Left ventricle myocardium superior (tissue), 1 donor: Measurements from ENCODE around the gene NRIP1. TPM values are rescaled to one million over a fixed set of nuclear protein-coding genes. Genes with fewer than 3 reads are reported as not detected.

Source experiments
- ATAC-seq: fragments of 200-7000 bp; cut with Tn5 transposase; one replicate; pipeline ENCODE4 v1.9.1; 2020; ENCODE audit warnings: mild to moderate bottlenecking, moderate library complexity
- DNase-seq: peaks from one replicate; pipeline ENCODE4 v3.0.0-alpha.2; 2020
- intact Hi-C: fragments of 100-400 bp; cut with micrococcal nuclease; formaldehyde crosslinking; loops from one replicate; pipeline ENCODE4 v1.11.0; 2022
- total RNA-seq: library from RNA; stranded (reverse); fragmentation: NEBNext Ultra II Directional; extraction: Animal tissue kit (Norgen Biotek cat#: 25700); gene quantifications from one replicate; pipeline ENCODE4 v1.2.1, GENCODE V29; 2021
- donor health status: DM: no; HTN: yes; CAD: no; lungs with severe emphysema.

Gene NRIP1
- total RNA-seq, 1 donor from 2014 or later, result 18.1 TPM

- DNase-seq (no peak), ATAC-seq (no peak)
- intact Hi-C loops, result no loop called here
Observed at GRCh38 chr21:14995226-14995625, 69.6 kb downstream of the NRIP1 start.

DNA sequence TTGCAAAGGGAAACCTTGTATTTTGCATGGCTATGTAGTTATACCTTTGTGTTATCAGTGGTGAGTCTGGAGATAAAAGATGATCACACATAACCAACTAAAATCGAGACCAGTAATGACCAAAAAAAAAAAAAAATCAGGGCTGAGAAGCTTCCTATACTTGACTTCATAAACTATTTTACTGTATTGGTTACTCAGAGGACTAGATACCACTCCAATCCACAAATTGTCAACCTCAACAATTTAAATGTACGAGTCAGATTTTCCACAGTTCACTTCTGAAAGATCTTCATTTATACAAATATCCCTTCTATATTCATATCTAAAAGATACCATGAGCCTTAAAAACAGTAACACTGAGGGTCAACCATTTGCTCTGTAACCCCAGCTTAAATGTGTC is 71.7 kb downstream of the NRIP1 start:
- ATAC-seq (no peak), DNase-seq (no peak)
- intact Hi-C loops, result no loop called here

- intact Hi-C loops, result no loop called here
- DNase-seq, result no peak
- ATAC-seq, result no peak
Observed at GRCh38 chr21:14991957-14992356, 72.8 kb downstream of the NRIP1 start.

DNA sequence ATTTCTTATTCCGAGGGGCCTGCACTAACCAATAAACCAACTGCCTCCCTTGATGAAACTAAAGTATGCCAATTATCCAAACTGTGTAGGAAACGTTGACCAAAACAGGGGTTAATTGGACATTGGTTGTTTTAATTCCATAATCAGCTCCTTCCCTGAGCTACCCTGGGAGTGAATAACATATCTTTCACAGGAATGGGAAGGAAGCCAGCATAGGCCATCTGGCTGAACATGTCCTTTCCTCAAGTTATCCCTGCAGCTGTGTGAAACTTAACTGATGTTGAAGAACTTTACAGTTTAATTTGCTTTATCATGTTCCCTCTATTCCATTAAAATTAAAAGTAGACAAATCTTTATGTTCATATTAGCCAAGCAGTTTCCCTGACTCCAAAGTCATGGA is 75.4 kb downstream of the NRIP1 start:
- ATAC-seq (peak; percentile 93), DNase-seq (no peak)
- intact Hi-C loops, result no loop called here

DNA sequence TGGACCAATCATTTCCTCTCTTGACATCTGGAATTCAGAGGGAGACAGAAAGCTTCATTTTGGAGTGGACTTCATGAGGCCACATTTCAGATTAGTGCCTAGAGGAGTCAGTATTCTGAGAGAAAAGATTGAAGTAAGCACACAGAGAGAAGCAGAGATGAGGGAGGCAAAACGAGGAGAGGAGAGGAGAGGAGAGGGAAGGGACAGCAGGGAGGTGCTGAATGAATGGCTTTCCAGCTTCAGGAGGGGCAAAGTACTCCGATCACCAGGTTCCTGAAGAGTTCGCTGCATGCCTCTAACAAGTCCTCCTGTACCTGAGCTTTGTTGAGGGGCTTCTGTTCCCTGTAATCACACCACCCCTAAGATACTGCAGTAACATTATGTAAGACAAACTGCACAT is 76.0 kb downstream of the NRIP1 start:
- DNase-seq (no peak), ATAC-seq (peak; percentile 39)
- intact Hi-C loops, result no loop called here

DNA sequence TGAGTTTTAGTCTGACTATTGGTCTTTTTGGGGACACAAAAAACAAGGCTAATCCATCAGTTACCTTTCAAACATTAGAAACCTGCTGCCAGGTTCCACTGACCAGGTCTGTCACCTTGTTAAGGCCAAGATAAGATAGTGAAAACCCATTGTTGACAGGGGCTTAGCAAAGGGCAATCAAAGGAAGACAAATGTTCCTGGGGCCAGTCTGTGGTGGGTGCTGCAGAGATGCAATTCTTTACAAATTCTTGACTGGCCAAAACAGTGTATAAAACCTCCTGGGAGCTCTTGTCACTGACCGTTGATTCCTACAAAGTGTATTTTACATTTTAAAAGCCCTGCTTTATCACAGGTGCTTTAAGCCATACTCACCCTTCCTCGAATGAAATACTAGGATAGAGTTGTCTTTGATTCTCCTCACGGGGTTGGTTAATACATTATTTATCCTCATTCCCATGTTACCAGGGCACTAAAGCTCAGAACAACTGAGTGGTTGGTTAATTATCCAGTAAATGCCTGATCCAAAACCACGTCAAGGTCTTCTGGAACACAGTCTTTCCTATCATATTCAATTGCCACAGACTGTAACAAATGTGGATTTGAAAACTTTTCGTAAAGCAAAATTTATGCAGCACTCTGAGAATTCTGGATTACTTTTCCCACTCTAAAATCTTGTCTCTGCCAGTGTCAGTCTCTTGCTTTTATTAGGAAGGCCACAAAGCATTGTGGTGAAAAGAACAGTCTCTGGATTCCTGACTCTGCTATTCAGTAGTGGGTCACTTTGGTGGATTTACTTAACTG is 77.2 kb downstream of the NRIP1 start:
- ATAC-seq (no peak), DNase-seq (no peak)
- intact Hi-C loops, result no loop called here

DNA sequence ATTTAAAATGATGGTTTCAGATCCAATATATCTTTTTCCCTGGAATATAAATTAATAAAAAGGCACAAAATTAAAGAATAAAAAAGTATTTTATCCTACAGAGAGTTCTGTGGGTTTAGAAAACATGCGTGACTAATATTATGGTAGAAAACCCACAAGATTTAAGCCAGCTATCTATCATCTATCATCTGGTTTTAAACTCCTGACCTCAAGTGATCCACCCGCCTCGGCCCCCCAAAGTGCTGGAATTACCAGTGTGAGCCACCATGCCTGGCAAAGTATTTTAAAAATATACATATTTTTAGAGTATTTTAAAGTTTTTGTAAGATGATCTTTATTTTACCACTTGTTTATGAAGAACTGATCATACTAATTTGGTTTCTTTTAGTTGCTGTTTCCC is 79.5 kb downstream of the NRIP1 start:
- DNase-seq (no peak), ATAC-seq (no peak)
- intact Hi-C loops, result no loop called here

- intact Hi-C loops, result no loop called here
- ATAC-seq (no peak), DNase-seq (no peak)
Observed at GRCh38 chr21:14982336-14982735, 82.5 kb downstream of the NRIP1 start.

DNA sequence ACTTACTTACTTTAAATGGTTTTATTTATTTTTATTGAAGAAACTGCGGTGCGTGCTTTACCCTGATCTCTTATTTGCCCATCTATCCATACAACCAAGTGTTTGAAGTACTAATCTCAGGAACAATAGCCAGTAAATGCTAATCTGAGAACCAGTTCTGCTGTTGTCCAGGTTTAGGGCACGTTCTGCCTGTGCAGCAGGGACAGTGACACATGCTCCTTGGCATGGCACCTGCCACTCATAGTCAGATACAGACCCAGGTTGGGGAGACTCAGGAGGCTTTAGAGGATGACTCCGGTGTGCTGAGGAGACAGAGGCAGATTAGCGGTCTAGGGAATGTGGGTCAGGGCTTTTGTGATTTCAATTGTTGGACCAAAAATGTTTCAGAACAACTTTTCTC is 83.6 kb downstream of the NRIP1 start:
- intact Hi-C loops, result no loop called here
- DNase-seq, result no peak
- ATAC-seq, result no peak

DNA sequence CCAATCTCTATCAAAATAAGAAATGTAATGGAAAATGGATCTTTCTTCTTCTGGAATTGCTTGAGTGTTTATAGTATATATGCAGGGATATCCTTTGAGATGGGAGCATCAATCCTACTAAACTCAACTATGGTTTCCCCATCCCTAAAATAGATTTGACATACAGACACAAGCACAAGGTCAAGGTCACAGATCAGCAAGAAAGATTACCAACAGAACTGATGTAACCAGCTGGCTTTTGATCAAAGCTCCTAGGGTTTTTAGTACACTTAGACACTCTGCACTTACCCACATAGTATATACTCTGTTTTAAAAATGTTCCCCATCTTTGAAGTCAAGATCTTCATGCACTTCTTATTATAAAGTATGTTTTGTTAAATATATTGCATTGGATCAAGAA is 85.5 kb downstream of the NRIP1 start:
- intact Hi-C loops, result no loop called here
- no peak for DNase-seq
- no peak for ATAC-seq

GRCh38 chr21:14977814-14978213 is 87.0 kb downstream of the NRIP1 start:
- intact Hi-C loops, result no loop called here
- ATAC-seq (no peak), DNase-seq (no peak)

- intact Hi-C loops, result no loop called here
- DNase-seq (no peak), ATAC-seq (peak; percentile 28)
Observed at GRCh38 chr21:14975136-14975919, 89.5 kb downstream of the NRIP1 start.

DNA sequence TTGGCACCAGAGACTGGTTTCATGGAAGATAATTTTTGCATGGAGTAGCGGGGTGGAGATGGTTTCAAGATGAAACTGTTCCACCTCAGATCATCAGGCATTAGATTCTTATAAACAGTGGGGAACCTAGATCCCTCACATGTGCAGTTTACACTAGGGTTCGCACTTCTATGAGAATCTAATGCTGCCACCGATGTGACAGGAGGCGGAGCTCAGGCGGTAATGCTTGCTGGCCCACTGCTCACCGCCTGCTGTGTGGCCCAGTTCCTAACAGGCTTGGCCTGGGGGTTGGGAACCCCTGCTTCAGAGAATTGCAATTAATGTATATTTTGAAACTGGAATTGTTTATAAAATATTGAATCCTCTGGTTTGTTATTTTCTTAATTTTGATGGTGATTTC is 92.1 kb downstream of the NRIP1 start:
- no peak for ATAC-seq
- DNase-seq, result no peak
- intact Hi-C loops, result no loop called here

DNA sequence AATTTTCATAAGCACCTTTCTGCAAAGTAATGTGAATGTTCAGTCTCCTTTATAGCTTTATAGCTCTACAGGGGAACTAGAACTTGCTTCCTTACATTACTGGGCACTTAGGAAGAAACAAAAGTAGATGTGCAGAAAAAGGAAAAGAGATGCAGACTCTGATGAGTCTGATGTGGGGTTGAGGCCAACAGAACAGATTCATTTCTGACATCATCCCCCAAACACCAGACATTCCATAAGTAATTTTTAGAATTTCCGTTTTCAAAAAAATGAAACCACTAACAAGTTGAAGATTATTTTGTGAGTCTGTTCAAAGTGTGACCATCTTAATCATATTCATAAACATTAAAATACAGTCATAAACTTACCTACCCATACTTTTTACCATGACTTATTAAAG is 96.0 kb downstream of the NRIP1 start:
- no peak for DNase-seq
- no peak for ATAC-seq

DNA sequence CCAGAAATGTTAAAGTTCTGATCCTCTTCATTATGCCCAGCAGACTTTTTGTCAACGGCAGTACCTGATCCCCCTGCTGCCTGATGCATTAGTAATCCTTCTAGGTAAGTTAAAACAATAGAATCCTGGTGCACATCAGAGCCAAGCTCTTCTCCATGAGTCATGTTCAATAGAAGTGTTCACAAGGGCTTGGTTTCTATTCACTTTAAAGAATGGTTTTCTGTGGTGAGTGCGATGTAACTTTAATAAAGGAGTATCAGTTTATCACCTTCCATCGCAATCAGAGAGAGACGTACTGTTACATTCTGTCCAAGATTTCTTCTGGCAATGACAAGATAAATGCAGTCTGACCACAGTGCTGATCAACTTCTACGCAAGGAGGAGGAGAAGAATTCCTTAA is 96.8 kb downstream of the NRIP1 start:
- intact Hi-C loops, result no loop called here
- ATAC-seq (no peak), DNase-seq (no peak)

More for the DNA sequence above, 96.0 kb downstream of the NRIP1 start:
- intact Hi-C loops, result no loop called here

- intact Hi-C loops, result no loop called here
- ATAC-seq (no peak), DNase-seq (no peak)
Observed at GRCh38 chr21:14964621-14965020, 100.2 kb downstream of the NRIP1 start.

DNA sequence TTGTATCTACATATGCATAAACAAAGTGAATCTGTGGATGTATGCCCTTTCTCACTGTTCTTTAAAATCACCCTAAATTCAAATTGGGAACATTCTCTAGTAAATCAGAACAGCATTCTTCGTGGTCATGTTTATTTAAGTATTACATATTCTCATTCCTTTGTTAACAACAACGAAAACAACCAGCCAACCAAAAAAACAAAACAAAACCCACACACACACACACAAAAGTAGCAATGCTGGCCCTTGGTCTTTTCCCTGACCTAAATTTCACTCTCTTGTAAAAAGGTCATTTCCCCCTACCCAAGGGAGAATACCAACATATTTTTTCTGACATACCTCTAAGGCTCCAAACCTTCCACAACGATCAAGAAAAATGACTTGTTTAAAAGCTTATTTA is 102.6 kb downstream of the NRIP1 start:
- DNase-seq (no peak), ATAC-seq (no peak)
- intact Hi-C loops, result no loop called here

GRCh38 chr21:14961502-14961901 is 103.3 kb downstream of the NRIP1 start:
- intact Hi-C loops, result no loop called here
- ATAC-seq (no peak), DNase-seq (no peak)

- DNase-seq (no peak), ATAC-seq (no peak)
- intact Hi-C loops, result no loop called here
Observed at GRCh38 chr21:14959343-14959742, 105.5 kb downstream of the NRIP1 start.

DNA sequence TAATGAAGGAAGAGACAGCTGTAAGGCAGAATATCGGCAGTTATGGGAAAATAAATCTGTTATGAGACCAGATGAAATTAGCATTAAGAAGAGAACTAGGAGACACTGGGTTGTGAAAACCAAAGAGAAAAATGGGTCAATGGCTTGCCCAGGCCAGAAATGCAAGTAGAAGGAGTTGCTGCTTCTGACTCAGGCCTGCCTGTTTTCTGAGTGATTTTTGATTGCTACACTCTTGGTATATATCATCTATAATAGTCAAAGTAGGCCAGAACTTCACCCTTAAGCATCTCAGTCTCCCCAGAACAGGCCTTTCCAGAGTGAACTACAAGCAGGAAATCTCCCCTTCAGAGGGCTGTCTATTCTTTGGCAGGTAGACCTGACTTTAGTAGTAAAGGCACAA is 107.0 kb downstream of the NRIP1 start:
- intact Hi-C loops, result no loop called here
- no peak for ATAC-seq
- no peak for DNase-seq

DNA sequence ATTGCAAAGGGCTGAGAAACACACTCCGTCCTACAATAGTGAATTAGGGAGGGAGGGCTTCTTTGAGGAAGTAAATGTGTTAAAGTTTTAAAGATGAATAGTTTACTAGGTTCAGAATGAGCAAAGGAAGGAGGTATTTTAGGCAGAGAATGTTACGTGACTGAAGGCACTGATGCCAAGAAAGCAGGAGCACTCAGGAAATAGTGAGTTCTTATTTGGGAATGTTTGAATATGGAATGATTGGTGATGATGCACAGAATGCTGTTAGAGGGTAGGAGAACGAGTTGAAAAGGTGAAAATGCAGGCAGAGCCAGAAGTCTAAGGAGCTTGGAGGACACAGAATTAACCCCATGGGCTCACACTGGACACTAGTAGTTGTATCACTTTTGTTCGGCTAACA is 108.0 kb downstream of the NRIP1 start:
- no peak for ATAC-seq
- intact Hi-C loops, result no loop called here
- no peak for DNase-seq
